Stimulated activated CD4-positive, alpha-beta T cell treated with anti-CD3 and anti-CD28 coated beads, Interleukin-2, amount 100 ng/mL, for 24 hours (primary cell): ENCODE measurements around the gene SHKBP1.
"Not testable (repeated sequence)": the region's sequence is repeated elsewhere in the genome, so short reads cannot be mapped to it uniquely, and the experiment has no call there.

Source experiments
- DNase-seq, 2 donors: peaks; one replicate each; pipeline ENCODE4 v3.0.0-alpha.2; 2020

Gene SHKBP1

DNA sequence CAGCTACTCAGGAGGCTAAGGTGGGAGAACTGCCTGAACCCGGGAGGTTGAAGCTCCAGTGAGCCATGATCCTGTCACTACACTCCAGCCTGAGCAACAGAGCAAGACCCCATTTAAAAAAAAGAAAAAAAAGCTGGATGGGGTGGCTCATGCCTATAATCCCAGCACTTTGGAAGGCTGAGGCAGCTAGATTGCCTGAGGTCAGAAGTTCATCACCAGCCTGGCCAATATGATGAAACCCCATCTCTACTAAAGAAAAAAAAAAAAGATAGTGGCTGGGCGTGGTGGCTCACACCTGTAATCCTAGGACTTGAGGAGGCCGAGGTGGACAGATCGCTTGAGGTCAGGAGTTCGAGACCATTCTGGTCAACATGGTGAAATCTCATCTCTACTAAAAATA lies 39.5 kb downstream of the SHKBP1 start:
- no peak for DNase-seq

DNA sequence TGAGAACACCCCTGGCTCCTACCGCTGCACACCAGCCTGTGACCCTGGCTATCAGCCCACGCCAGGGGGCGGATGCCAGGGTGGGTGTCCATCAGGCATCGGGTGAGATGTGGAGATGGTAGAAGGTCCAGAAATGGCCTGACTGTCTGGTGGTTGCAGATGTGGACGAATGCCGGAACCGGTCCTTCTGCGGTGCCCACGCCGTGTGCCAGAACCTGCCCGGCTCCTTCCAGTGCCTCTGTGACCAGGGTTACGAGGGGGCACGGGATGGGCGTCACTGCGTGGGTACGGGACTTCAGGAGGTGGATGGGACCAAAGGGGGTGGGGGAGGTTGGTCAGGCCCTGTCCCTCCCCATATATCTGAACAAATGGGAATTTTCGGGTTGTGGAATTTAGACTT lies 40.3 kb downstream of the SHKBP1 start:
- DNase-seq: no peak

DNA sequence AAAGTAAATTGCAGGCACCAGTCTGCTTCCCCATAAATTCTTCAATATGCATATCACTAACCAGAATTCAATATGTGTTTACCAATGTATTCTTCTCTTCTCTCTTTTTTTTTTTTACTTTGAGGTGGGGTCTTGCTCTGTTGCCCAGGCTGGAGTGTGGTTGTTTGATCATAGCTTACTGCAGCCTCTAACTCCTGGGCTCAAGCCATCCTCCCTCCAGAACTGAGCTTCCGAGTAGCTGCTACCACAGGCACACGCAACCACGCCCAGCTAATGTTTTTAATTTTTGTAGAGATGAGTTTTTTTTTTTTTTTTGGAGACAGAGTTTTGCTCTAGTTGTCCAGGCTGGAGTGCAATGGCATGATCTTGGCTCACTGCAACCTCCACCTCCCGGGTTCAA lies 41.3 kb downstream of the SHKBP1 start:
- no peak for DNase-seq

DNA sequence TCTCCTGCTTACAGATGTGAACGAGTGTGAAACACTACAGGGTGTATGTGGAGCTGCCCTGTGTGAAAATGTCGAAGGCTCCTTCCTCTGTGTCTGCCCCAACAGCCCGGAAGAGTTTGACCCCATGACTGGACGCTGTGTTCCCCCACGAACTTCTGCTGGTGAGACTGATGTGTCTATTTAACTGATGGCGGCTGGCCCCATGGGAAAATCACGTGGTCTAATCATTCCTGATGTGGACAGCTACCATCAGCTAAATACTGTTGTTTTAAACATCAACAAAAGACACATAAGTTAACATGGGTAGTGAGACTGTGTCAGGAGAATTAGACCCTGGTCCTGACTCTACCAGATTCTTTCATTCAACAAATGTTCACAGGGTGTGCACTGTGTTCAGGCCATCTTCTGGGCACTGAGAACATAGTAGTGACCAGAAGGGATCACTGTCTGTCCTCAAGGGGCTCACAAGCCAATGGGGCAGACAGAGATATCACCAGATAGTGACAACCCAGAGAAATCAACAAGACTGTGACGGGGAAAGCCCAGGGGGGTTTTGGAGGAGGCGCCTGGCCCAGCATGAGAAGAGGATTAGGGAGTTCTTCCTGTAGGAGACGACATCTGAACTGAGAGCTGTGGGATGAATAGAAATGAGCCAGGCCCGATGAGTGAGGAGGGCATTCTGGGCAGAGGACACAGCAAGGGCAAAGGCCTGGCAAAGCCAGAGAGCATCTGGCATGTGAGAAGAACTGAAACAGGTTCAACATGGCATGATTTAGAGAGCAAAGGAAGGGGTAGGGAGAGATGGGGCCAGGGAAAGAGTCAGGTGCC lies 42.9 kb downstream of the SHKBP1 start:
- no peak for DNase-seq

DNA sequence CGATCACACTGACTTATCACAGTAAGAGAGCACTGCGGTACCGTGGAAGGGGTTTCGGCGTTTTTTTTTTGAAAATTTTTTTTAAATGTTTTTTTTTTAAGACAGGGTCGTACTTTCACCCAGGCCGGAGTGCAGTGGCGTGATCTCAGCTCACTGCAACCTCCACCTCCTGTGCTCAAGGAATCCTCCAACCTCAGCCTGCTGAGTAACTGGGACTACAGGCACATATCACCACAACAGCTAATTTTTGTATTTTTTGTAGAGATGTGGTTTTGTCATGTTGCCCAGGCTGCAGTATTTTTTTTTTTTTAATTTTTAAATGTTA lies 43.5 kb downstream of the SHKBP1 start:
- DNase-seq: no peak

DNA sequence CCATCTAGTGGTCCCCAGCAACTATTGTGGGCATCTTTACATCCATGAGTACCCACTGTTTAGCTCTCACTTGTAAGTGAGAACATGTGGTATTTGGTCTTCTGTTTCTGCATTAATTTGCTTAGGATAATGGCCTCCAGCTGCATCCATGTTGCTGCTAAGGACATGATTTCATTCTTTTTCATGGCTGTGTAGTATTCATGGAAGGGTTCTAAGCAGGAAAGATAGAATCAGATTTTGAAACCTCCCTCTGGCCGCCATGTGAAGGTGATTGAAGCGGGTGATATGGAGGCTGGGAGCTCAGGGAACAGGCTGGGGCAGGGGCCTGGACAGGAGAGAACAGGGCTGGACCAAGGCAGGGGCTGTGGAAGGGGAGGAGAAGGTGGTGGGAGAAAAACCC lies 44.6 kb downstream of the SHKBP1 start:
- no peak for DNase-seq

DNA sequence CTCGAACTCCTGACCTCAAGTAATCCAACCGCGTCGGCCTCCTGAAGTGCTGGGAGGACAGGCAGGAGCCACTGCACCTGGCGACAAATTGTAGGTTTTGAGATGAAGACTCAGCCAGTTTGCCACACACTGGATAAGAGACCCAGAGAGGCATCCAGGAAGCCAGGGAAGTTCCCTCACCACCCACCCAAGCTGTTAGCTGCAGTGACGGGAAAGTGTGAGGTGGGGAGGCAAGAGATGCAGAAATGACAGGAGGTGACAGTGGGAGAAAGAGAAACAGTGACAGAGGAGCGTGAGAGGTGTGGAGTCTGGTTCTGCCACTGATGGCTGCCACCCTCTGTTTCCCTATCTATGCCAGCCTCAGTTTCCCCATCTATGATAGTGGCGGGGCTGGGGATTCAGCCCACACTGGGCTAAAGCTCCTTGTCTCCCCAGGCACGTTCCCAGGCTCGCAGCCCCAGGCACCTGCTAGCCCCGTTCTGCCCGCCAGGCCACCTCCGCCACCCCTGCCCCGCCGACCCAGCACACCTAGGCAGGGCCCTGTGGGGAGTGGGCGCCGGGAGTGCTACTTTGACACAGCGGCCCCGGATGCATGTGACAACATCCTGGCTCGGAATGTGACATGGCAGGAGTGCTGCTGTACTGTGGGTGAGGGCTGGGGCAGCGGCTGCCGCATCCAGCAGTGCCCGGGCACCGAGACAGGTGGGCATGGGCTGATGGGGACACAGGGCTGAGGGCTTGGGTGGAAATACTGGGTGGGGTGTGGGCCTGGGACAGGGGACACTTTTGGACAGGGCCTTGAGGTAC lies 45.5 kb downstream of the SHKBP1 start:
- DNase-seq: no peak

DNA sequence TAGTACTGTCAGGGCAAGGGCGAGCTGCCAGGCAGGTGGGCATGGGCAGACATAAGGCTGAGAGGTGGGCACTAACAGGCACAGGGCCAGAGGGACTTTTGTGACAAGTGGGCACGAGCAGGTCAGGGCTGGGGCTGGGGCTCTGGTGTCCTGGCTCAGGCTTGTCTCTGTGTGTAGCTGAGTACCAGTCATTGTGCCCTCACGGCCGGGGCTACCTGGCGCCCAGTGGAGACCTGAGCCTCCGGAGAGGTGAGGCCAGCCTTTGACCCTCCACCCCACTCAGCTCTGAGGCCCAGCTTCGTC lies 46.1 kb downstream of the SHKBP1 start:
- DNase-seq: no peak

DNA sequence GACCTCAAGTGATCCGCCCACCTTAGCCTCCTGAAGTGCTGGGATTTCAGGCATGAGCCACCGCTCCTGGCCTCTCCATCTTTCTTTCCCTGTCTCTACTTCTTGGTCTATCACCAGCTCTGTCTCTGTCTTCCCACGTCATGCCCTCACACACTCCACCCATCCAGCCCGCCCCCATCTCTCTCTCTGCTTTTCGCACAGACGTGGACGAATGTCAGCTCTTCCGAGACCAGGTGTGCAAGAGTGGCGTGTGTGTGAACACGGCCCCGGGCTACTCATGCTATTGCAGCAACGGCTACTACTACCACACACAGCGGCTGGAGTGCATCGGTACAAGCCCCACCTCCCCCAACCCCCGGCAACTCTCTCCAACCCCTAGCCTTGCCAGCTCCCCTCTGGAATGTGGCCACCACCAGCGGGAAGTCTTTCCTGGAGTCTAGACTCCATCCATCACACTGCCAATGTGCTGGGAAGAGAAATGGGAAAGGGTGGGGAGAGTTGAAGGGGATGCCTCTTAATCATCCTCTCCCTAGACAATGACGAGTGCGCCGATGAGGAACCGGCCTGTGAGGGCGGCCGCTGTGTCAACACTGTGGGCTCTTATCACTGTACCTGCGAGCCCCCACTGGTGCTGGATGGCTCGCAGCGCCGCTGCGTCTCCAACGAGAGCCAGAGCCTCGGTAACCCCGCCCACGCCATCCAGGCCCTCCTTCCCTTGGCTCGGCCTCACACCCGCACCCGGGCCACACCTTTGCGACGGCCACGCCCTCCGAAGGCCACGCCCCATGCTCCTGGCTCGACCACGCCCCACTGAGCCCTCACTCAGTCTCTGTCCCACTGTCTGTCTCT lies 47.0 kb downstream of the SHKBP1 start:
- peak in 1 of 2 donors; percentile 50 for DNase-seq

DNA sequence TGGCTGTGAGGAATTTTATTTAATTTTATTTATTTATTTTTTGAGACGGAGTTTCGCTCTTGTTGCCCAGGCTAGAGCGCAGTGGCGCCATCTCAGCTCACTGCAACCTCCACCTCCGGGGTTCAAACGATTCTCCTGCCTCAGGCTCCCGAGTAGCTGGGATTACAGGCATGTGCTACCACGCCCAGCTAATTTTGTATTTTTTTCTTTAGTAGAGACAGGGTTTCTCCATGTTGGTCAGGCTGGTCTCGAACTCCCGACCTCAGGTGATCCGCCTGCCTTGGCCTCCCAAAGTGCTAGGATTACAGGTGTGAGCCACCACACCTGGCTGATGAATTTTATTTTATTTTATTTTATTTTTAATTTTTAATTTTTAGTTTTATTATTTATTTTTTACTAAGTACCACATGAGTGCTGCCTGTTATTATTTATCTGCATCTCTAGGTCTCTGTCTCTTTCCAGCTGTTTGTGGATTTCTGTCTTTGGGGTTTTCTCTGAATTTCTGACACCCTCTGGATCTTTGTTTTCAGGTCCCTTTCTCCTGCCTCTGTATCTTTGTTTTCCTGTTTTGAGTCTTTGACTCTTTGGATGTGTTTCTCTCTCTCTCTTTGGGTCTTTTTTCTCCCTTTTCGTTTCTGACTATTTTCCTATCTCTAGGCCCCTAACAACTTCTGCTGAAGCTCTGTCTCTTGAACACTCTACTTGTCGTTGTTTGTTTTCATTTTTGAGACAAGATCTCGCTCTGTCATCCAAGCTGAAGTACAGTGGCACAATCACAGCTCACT lies 47.9 kb downstream of the SHKBP1 start:
- not testable (repeated sequence) for DNase-seq

DNA sequence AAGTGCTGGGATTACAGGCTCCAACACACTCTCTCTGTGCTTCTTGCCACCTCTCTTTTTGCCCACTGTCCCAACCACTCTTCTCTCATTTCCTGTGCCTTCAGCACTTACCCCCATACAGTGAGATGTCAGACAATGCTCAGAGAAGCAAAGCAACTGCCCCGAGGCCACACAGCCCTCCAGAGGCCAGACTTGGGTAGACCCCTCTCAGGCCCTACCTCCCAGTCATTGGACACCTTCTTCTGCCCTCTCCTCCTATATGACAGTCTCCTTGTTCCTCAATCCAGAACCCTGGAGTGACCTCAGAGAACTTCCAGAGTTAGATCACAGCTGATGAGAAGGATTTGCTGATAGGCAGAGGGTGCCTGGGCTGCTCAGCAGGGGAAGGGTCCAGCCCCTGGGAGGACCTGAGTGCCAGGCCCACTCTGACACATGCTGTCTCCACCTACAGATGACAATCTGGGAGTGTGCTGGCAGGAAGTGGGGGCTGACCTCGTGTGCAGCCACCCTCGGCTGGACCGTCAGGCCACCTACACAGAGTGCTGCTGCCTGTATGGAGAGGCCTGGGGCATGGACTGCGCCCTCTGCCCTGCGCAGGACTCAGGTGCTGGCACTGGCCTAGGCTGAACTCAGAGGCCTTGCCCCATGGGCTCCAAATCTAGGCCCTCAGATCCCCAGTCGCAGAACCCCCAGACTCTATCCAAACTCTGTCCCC lies 48.9 kb downstream of the SHKBP1 start:
- DNase-seq: no peak

DNA sequence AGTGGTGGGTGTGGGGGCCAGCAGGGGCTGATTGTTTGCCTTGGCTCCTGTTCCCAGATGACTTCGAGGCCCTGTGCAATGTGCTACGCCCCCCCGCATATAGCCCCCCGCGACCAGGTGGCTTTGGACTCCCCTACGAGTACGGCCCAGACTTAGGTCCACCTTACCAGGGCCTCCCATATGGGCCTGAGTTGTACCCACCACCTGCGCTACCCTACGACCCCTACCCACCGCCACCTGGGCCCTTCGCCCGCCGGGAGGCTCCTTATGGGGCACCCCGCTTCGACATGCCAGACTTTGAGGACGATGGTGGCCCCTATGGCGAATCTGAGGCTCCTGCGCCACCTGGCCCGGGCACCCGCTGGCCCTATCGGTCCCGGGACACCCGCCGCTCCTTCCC lies 50.2 kb downstream of the SHKBP1 start:
- no peak for DNase-seq

DNA sequence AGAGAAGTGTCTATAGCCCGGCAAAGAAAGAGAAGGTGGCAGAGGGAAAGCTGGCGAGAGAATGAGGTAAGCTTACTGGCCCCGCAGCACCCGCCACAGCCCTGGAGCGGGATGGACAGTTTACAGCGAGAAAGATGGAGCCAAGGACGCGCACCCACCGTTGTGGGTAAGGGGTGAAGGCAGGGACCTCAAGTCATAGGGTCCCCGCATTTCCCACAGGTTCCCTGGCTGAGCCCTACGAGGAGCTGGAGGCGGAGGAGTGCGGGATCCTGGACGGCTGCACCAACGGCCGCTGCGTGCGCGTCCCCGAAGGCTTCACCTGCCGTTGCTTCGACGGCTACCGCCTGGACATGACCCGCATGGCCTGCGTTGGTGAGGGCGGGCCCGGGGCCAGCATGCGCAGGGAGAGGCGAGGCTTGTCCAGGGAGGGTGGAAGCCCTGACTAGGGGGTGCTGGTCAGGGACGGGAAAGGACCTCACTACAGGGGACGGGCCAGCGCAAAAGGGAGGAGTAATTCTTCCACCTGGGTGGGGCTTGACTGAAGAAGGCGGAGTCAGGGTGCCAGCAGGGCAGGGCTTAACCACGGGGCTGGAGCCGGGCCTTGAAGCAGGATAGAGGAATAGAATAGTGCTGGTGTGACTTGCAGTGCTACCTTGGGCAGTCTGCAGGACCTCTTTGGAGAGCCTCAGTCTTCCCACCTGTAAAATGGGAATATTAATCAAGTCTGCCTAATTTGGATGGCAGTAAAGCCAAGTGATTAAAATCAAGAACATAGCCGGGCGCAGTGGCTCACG lies 51.0 kb downstream of the SHKBP1 start:
- DNase-seq: no peak

DNA sequence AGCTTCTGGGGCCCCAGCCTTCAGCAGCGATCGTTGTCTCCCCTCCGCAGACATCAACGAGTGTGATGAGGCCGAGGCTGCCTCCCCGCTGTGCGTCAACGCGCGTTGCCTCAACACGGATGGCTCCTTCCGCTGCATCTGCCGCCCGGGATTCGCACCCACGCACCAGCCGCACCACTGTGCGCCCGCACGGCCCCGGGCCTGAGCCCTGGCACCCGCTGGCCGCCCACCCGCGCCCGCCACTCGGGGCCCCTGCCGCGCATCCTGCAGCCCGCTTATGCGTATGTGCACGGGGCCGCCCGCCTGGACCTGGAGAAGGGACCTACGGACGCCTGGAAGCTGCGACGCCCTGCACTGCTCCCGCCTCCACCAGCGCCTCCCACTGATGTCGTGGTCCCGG lies 52.7 kb downstream of the SHKBP1 start:
- no peak for DNase-seq

DNA sequence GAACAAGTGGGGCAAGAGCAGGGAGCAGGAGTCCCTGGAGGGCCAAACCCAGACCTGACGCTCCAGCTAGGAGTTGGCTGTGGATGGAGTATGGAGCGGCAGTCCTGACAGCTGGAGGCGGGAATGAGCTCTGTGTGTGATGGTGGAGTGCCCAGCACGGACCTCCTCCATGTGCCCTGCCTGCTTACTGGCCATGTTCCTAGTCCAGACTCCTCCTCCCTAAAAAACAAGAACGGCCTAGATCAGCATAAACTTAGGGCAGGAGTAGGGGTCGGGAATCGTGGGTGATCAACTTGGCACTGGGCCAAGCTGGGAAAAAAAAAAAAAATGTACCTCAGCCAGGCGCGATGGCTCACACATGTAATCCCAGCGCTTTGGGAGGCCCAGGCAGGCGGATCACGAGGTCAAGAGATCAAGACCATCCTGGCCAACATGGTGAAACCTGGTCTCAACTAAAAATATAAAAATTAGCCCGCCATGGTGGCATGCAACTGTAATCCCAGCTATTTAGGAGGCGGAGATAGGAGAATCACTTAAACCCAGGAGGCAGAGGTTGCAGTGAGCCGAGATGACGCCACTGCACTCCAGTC lies 54.0 kb downstream of the SHKBP1 start:
- no peak for DNase-seq

DNA sequence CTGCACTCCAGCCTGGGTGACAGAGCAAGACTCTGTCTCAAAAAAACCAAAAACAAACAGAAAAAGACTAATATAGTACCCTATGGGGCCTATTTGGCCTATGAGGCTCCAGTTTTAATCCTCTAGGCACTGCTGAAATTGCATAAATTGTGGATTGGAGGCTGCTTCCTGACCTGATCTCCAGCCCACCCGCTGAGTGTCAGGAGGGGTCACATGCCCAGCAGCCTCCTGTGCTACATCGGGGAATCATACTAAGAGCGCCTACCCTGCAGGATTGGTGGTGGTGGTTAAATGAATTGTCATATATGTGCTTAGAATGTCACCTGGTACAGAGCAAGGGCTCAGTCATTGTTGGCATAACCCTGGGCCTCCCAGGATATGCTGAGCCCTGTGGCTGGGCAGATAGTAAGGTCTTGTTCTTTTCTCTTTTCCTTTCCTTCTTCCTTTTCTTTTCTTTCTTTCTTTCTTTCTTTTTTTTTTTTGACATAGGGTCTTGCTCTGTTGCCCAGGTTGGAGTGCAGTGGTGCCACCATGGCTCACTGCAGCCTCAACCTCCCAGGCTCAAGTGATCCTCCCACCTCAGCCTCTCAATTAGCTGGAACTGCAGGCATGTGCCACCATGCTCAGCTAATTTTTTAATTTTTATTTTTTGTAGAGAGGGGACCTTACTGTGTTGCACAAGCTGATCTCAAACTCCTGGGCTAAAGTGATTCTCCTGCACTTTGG lies 55.8 kb downstream of the SHKBP1 start:
- DNase-seq: no peak

DNA sequence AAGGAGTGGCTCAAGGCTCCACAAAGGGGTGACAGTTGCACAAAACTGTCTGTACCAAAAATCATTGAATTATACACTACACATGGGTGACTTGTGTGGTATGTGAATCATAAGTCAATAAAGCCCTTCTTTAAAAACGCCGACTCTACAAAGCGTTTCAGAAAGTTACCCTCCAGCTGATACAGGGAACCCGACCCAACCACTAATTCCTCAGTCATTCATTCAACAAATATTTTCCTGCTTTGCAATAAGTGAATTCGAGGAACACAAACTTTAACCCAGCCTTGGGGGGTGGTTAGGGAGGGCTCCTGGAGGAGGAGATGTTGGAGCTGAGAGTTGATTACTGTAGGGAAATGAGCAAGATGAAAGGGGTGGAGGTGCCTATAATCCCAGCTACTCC lies 56.5 kb downstream of the SHKBP1 start:
- DNase-seq: no peak

DNA sequence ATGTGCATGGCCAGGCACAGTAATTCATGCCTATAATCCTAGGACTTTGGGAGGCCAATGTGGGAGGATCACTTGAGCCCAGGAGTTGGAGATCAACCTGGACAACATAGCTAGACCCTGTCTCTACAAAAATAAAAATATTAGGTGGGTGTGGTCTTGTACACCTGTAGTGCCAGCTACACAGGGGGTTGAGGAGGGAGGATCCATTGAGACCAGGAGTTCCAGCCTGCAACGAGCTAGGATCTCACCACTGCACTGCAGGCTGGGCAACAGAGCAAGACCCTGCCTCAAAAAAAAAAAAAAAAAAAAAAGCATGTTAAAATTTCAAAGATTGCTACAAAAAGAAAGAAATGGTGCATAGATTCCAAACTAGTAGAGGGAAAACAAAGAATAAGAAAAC lies 61.7 kb downstream of the SHKBP1 start:
- DNase-seq: no peak

DNA sequence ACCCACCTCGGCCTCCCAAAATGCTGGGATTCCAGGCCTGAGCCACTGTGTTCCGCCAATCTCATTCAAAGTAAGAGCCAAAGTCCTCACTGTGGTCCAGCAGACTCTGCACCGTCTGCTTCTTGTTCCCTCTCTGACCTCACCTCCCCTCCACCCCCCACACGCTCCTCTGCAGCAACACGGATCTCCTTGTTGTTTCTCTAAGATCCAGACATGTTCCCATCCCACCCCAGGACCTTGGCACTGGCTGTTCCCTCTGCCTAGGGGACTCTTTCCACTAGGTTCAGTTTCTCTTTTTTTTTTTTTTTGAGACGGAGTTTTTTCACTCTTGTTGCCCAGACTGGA lies 62.9 kb downstream of the SHKBP1 start:
- no peak for DNase-seq

DNA sequence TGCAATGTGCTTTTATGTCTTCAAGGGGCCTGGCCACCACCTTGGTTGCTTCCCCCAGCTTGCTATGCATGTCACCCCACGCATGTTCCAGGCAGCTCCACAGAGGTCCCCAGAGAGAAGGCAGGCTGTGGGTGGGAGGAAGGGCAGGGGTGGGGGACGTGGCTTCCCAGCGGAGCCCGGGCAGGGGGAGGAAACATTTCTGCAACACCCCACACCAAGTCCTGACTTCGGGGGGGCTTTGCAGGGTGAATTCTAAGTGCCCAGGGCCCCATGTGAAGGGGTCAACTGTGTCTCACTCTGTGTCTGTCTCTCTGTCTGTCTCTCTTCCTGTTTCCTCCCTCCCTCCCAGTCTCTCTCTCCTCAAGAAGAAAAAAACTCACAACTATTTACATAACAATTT lies 64.1 kb downstream of the SHKBP1 start:
- DNase-seq: no peak
